ENCODE measurements around the gene CPNE2.

The CPNE2 gene

DNA sequence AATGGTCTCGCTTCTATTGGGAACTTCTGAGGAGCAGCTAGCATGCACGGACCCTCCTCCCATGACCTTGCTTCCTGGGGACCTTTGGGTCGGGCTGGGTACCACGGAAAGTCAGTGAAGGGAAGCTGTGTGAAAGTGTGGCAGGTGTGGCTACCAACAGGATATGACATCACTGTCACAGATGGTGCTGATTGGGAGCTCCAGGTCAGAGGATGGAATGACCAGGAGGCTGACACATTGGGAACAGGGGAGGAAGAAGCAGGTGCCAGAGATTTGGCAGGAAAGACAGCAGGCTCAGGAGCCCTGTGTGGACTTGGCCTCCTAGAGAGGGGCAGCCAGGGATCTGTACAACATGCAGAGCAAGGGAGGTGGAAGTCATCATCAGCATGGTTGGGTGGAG lies 34.0 kb downstream of the CPNE2 start:
- DNase-seq: no peak

DNA sequence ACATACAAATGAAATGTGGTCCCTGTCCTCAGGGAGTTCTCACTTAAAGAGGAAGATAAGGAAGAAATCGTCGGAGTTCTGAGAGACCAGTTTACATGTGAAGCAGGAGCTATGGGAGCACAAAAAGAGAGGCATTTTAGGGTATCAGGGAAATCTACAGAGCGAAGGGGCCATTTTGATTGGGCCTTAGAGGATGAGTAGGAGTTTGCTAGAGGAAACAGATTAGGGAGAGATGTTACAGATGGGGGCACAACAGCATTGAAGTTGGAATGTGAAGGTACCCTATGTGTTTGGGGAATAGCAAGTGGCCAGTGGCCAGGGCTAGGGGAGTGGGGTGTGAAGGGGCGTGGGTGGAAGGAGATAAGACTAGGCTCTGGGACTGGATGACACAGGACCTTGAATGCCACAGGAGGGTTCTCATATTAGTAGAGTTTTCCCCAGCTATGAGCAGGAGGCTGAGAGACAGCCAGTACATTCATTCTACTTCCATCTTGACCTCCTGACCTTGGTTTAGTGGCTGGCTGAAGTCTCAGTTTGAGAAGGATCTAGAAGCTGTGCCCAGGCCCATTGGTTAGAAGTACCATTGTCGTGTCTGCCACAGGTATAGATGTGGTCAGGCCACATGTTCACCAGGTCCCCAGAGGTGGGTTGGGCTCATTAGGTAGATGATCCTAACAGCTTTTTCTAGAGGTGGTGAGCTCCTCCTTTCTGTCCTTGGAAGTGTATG lies 34.8 kb downstream of the CPNE2 start:
- no peak for DNase-seq

GRCh38 chr16:57127836-57128235 lies 35.5 kb downstream of the CPNE2 start:
- no peak for DNase-seq

GRCh38 chr16:57128771-57129389 lies 36.5 kb downstream of the CPNE2 start:
- peak; percentile 26 to 39 for DNase-seq

- no peak for DNase-seq
These were observed 38.6 kb downstream of the CPNE2 start for GRCh38 chr16:57130950-57131321.

DNA sequence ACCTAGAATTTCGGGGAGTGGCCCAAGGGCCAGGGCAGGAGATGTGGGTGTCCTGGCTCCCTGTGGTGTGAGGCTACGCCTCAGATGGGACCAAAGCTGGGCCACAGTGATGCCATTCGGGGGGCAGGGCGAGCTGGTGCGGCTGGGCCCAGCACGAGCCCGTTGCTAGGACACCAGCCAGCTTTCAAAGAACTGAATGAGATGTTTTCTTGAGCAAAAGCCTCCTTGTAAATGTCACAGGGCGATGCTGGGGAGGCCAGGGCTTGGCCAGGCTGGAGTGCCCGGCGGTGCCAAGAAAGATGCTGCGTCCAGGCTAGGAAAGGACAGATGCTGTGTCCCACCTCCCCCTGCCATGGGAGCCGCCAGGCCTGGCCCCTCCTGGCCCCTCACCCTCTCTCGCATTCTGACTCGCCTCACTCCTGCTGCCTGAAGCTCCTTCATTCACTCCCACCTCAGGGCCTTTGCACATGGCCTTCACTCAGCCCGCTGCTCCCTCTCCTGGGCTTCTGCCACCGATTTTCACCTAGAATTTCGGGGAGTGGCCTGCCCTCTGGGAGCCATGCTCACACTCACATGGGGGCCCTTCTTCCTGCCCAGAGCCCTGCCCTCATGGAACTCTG lies 39.1 kb downstream of the CPNE2 start:
- no peak for DNase-seq

GRCh38 chr16:57132470-57132869 lies 40.1 kb downstream of the CPNE2 start:
- no peak for DNase-seq

- DNase-seq: no peak
These were observed 40.6 kb downstream of the CPNE2 start for GRCh38 chr16:57133031-57133430.

GRCh38 chr16:57133886-57134285 lies 41.5 kb downstream of the CPNE2 start:
- DNase-seq: no peak

GRCh38 chr16:57134982-57135381 lies 42.6 kb downstream of the CPNE2 start:
- DNase-seq: peak; percentile 23 to 35

DNA sequence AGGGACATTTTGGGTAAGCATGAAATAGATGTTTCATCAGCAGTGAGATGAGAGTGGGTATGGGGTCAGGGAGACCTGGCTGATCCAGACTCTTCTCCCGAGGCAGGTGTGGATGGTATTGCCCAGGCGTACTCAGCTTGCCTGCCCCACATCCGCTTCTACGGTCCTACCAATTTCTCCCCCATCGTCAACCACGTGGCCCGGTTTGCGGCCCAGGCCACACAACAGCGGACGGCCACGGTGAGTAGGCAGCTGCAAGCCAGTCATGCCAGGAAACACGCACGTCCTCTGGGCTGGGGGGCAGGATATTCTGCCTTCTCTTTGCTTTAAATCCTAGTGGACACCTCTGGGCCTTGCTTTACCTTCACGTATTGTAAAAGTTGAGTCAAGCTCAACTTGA lies 44.7 kb downstream of the CPNE2 start:
- DNase-seq: no peak

GRCh38 chr16:57137566-57138273 lies 45.3 kb downstream of the CPNE2 start:
- no peak for DNase-seq

DNA sequence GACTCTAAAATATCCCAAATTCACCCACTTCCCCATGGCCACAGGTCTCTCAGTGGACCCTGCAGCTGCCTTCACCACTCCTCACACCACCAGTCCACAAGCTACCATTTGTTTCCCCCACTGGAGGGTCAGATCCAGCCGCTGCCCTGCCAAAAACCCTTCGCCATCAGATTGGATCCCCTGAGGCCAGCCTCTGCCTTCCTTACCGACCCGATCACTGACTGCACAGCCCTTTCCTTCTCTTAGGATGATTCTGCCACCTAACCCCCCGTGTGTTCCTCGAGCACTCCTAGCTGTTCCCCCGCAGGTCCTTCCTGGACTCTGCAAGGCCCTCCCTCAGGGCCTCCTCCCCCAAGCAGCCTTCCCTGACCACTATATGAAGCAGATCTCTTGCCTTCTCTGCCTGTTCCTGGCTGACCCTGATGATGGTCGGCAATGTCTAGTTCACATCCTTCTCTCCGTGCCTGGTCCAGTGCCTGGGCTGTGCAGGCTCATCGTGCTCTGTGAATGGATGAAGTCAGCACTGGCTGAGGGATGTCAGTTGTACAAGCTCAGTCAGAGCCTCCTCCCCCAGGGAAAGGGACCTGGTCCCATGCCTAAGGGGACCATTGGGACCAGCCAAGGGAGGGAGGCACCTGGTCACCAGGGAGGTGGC lies 46.0 kb downstream of the CPNE2 start:
- DNase-seq: no peak

DNA sequence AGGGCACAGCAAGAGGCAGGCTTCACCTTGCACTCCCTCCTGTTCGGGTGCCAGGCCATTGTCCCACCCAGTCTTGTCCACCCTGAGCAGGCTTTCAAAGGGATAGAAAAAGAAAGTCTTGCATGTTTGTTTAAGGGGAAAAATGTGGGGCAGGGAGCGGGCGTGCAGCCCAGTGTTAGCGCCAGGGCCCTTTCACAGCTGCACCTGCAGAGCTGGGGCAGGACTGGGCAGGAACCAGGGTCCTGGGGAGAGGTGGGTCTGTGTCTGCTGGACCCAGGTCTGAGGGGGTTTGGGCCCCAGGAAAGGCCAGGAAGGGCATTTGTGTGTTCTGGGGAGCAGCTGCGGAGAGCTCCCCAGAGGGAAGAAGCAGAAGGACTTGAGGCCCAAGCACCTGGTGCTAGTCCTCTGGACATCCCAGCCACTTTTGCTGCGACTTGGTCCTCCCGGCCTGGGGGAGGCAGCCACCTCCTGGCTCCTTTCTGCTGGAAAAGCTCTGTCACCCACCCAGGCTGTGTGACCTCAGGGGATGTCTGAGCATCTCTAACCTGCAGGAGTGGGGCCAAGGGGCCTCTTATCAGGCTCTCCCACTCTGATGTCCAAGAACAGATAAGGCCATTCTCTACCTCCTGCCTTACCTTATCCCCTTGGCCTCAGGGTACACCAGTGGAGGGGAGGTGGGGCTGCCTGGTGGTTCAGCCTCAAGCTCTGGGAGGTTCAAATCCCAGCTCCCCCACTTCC lies 48.7 kb downstream of the CPNE2 start:
- DNase-seq: no peak

- peak in 1 of 2 experiments; percentile 19 for DNase-seq
These were observed 49.6 kb downstream of the CPNE2 start for GRCh38 chr16:57141822-57142631.

GRCh38 chr16:57143149-57143921 lies 51.0 kb downstream of the CPNE2 start:
- DNase-seq: no peak

- no peak for DNase-seq
These were observed 51.6 kb downstream of the CPNE2 start for GRCh38 chr16:57144027-57144426.

GRCh38 chr16:57145046-57146021 lies 53.0 kb downstream of the CPNE2 start:
- no peak for DNase-seq

GRCh38 chr16:57146040-57146647 lies 53.8 kb downstream of the CPNE2 start:
- no peak for DNase-seq
